HG02623 (cell line): ENCODE results near the gene VIL1.

ENCODE experiments used
- ATAC-seq: cut with Tn5 transposase; IDR thresholded peaks from one replicate; pipeline ENCODE4 v1.9.1; 2021; ENCODE audit warnings: moderate library complexity; ENCODE audit not compliant: unreplicated experiment

Gene VIL1

DNA sequence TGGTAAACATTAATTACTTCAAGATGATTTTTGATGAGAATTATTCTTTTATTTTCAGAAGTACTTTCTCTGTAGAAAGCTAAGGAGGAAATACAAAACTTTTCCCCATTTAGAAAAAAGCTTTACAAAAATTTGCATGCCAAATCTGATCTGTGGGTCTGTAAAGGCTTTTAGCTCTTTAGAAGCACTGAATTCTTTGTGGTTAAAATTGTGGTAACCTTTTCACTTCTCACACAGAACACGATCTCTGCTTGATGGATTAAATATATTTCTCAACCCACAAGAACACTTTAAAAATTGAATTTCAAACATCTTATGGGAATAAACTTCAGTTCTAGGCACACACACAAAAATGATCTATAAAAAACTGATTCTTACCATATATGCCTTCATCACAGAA lies 63.7 kb downstream of the VIL1 start:
- ATAC-seq, result no peak

DNA sequence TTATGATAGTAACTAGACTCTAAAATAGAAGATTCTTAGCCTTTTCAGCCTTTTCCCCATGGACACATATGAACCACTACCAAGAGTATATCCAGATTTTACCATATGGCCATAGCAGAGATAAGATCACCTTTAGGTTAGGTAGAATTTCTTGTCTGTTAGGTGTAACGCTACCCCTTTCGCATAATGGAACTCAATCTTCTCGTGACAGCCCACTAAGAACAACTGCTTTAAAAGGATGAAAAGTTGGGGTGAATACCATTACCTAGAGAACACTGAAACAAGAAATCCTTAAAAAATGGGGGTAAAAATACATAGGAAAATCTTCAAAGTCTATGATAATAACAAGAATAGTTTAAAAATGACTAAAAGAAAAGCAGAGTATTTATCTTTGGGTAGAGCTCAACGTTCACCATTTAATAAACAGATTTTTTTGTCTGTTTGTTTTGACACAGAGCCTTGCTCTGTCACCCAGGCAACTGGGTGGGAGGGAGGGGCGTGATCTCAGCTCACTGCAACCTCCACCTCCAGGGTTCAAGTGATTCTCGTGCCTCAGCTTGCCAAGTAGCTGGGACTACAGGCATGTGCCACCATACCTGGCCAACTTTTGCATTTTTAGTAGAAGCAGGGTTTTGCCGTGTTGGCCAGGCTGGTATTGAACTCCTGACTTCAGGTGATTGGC lies 67.2 kb downstream of the VIL1 start:
- ATAC-seq, result no peak

DNA sequence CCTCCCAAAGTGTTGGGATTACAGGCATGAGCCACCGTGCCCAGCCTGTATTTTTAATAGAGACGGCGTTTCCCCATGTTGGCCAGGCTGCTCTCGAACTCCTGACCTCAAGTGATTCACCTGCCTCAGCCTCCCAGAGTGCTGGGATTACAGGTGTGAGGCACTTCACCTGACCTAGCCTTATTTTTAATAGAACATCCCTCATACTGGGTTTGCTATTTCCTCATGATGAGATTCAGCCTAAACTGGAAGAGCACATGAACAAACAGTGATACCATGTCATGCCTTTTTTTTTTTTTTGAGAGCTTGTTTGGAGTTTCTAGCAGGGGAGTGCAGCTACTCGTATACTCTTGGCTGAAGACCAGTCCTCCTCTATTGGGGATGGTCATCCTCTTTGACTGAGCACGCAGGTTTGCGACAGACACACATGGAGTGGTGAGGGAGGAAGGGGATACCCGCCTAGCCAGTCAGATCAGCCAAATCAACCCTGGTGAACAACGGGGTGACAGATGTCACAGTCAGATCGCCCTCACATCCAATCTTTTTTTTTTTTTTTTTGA lies 81.7 kb downstream of the VIL1 start:
- ATAC-seq, result no peak

DNA sequence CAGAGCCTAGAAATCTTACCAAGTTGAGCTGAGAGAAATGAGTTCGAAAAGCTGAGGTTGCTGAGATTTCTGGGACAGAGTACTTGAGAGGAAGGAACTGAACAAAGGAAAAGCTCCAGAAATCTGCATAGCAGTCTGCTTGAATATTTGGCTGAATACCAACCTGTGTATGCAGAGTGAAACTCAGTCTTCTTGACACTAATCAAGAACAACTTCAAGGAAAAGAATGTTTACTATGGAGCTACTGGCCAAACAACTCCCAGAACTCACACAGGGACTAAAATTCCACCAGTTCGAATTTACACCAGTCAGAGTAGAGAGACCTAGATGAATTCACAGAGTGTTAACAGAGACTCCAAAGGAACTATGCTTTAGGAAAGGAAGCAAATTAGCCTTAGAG lies 82.7 kb downstream of the VIL1 start:
- no peak for ATAC-seq
